ENCODE data around the gene GJA3.

DNA sequence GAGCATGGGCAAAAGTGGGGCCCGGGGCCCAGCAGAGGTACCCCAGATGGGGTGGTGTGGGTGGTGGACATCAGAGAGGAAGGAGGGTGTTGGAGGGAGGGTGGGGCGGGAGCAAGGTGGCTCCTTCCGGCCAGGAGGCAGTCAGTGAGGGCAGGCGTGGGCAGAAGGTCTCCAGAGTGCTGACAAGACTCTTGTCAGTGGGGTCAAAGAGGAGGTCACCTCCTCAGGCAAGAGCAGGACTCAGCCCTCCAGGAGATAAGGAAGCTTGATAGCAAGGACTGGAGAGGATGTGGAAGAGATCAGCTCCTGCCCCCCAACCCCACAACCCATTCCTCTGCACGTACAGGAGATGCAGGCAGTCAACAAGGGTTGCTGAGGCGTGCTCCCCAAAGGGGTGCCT, 9.8 kb downstream of the GJA3 start:
- TF ChIP-seq TARDBP (IDR thresholded peaks at IDR 0.05) (no peak), FOXM1 (IDR thresholded peaks at IDR 0.05; ENCODE audit: borderline replicate concordance) (no peak), FOXK2 (IDR thresholded peaks at IDR 0.05) (no peak), SUZ12 (IDR thresholded peaks at IDR 0.05) (no peak), CTBP1 (IDR thresholded peaks at IDR 0.05; ENCODE audit: borderline replicate concordance) (no peak), HDGF (IDR thresholded peaks at IDR 0.05; ENCODE audit: borderline replicate concordance) (no peak), ZNF384 (IDR thresholded peaks at IDR 0.05) (no peak), NFRKB (IDR thresholded peaks at IDR 0.05) (no peak)
- TF ChIP-seq, protein P1, sequence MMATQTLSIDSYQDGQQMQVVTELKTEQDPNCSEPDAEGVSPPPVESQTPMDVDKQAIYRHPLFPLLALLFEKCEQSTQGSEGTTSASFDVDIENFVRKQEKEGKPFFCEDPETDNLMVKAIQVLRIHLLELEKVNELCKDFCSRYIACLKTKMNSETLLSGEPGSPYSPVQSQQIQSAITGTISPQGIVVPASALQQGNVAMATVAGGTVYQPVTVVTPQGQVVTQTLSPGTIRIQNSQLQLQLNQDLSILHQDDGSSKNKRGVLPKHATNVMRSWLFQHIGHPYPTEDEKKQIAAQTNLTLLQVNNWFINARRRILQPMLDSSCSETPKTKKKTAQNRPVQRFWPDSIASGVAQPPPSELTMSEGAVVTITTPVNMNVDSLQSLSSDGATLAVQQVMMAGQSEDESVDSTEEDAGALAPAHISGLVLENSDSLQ (IDR thresholded peaks at IDR 0.05): no peak

Measured in HEK293T (cell line).